A549 (cell line): Measurements from ENCODE around the gene KCNG2. TPM values are rescaled to one million over a fixed set of nuclear protein-coding genes. Genes with fewer than 3 reads are reported as not detected.

ENCODE experiments used
- ATAC-seq, 2 experiments: fragments of 200-7000 bp in 1 of 2; fragments of >200 bp in 1 of 2; cut with Nextera tagmentation in 1 of 2; cut with Tn5 transposase in 1 of 2; 3 replicates each; pipeline versions ENCODE4 v1.8.0 to v1.9.1; 2018 to 2020; ENCODE audit warnings: mild to moderate bottlenecking in 1 of 2, moderate library complexity in 1 of 2
- CTCF ChIA-PET: fragments of 300-600 bp; sonication (Branson Sonifier 250); formaldehyde crosslinking; extraction: SDS; loops from one replicate; lab custom pipeline; 2021; ENCODE audit warnings: antibody characterized with exemption, inconsistent platforms; lab: Yijun Ruan, JAX
- POLR2A ChIA-PET: fragments of 350-600 bp; formaldehyde crosslinking; extraction: SDS; loops from one replicate; lab custom pipeline; 2021; ENCODE audit warnings: antibody characterized with exemption, inconsistent platforms; lab: Yijun Ruan, JAX
- DNase-seq, 2 experiments: peaks; one replicate each; pipeline versions ENCODE4 v3.0.0 to v3.0.0-alpha.2; 2011 to 2016; ENCODE audit warnings: low read depth in 1 of 2, low spot score in 1 of 2
- FAIRE-seq: peaks from 2 replicates; lab custom pipeline; 2011; peaks lifted over from hg19 to GRCh38; lab: Jason Lieb, UNC
- H3K27ac ChIP-seq, 2 experiments: fragments of >200 bp; sonication (Bioruptor Twin); formaldehyde crosslinking; 3 replicates each; pipeline ENCODE4 v1.5.1; 2016 to 2017
- H3K4me1 ChIP-seq: fragments of >200 bp; sonication (Bioruptor Twin); formaldehyde crosslinking; 3 replicates; pipeline ENCODE4 v1.6.1; 2016
- H3K4me2 ChIP-seq: fragments of >200 bp; sonication (Bioruptor Twin); formaldehyde crosslinking; 3 replicates; pipeline ENCODE4 v1.6.1; 2016
- H3K4me3 ChIP-seq: fragments of >200 bp; sonication (Bioruptor Twin); formaldehyde crosslinking; 3 replicates; pipeline ENCODE4 v1.5.1; 2016
- H3K9me3 ChIP-seq: fragments of >200 bp; sonication (Bioruptor Twin); formaldehyde crosslinking; 3 replicates; pipeline ENCODE4 v1.6.1; 2016
- CTCF ChIP-seq: fragments of >200 bp; sonication (Bioruptor Twin); formaldehyde crosslinking; IDR thresholded peaks from 3 replicates; pipeline ENCODE4 v1.5.1; 2016
- EHF ChIP-seq: fragments of 250-450 bp; sonication (Bioruptor Pico); IDR thresholded peaks from 2 replicates; pipeline ENCODE4 v1.5.0; 2020; ENCODE audit warnings: mild to moderate bottlenecking
- KDM1A ChIP-seq: fragments of 200-600 bp; sonication (generic); IDR thresholded peaks from 2 replicates; pipeline ENCODE4 v1.6.1; 2016; ENCODE audit warnings: low read depth, mild to moderate bottlenecking
- MAZ ChIP-seq: fragments of 150-350 bp; IDR thresholded peaks from 2 replicates; pipeline ENCODE4 v1.6.1; 2014; ENCODE audit warnings: antibody characterized with exemption, low read depth, low read length, borderline replicate concordance
- RARB ChIP-seq: fragments of 250-450 bp; sonication (Bioruptor Pico); IDR thresholded peaks from 2 replicates; pipeline ENCODE4 v1.8.0; 2021; ENCODE audit warnings: mild to moderate bottlenecking, moderate library complexity
- REST ChIP-seq: fragments of 200-600 bp; sonication (generic); IDR thresholded peaks from 2 replicates; pipeline ENCODE4 v1.6.1; 2016; ENCODE audit warnings: antibody characterized with exemption, mild to moderate bottlenecking, moderate library complexity
- WGBS: methylation state at CpG from one replicate; pipeline ENCODE4 v1.1.6; 2017; ENCODE audit errors: missing lambda C conversion rate; 5-methylcytosine and 5-hydroxymethylcytosine counted together
- polyA plus RNA-seq, 4 experiments: library from polyadenylated mRNA; depleted of rRNA in 3 of 4; stranded (reverse); fragments of >200 nt; fragmentation: RNase III in 1 of 4; extraction: RNeasy Plus Mini Kit Qiagen cat#74134 plus additional on column Dnase treatment in 1 of 4; gene quantifications; 2 replicates in 3 of 4; 3 replicates in 1 of 4; pipeline ENCODE4 v1.2.3, GENCODE V29; 2011 to 2017

The KCNG2 gene
- polyA plus RNA-seq, 2 of the 4 experiments (the other 2 are of a cell fraction) = not detected

GRCh38 chr18:79947881-79948610 is 150.3 kb downstream of the KCNG2 start:
- ChIA-PET POLR2A (no interaction called here), CTCF (no interaction called here)
- Histone ChIP-seq H3K27ac (no peak overlapping the region), H3K4me2 (no peak overlapping the region), H3K9me3 (no peaks in the 10 kb centered on the region), H3K4me1 (no peaks in the 10 kb centered on the region; the same call in 2 of the 3 replicates), H3K4me3 (no peak overlapping the region)
- FAIRE-seq (no peak), DNase-seq (no peak), ATAC-seq (no peak)
- TF ChIP-seq CTCF (no peak), RARB (CRISPR knock-in tag) (no peak)
- 91% methylated on average over 14 of the region's 15 CpGs for WGBS

- CTCF ChIA-PET = no interaction called here
- FAIRE-seq (no peak), ATAC-seq (no peak)
Measured at GRCh38 chr18:79948719-79949411, 151.1 kb downstream of the KCNG2 start.

More at GRCh38 chr18:79948719-79949411, 151.1 kb downstream of the KCNG2 start:
- Histone ChIP-seq H3K4me1 (no peaks in the 10 kb centered on the region; the same call in 2 of the 3 replicates), H3K4me2 (no peak overlapping the region), H3K9me3 (no peaks in the 10 kb centered on the region), H3K27ac (no peak overlapping the region), H3K4me3 (no peak overlapping the region)
- POLR2A ChIA-PET = no interaction called here
- no peak for DNase-seq
- WGBS = 92% methylated on average over 21 of the region's 23 CpGs
- TF ChIP-seq REST (no peak), MAZ (no peak), EHF (no peak), KDM1A (no peak)

Other genes starting within 250 kb of the KCNG2 start
- 6.0 and 6.8 TPM in 2 replicates for gene CTDP1, start 118.1 kb upstream of the KCNG2 start, polyA plus RNA-seq (2011; rRNA removed)
- gene CTDP1, start 118.1 kb upstream of the KCNG2 start, polyA plus RNA-seq (2017; fragmentation: RNase III; extraction: RNeasy Plus Mini Kit Qiagen cat#74134 plus additional on column Dnase treatment) = 11.5 to 12.5 TPM (median 12.1 TPM) in 3 replicates
- gene SLC66A2, start 153.7 kb downstream of the KCNG2 start, polyA plus RNA-seq (2011; rRNA removed) = 4.5 and 4.8 TPM in 2 replicates
- 9.5 to 11.5 TPM (median 10.1 TPM) in 3 replicates for gene SLC66A2, start 153.7 kb downstream of the KCNG2 start, polyA plus RNA-seq (2017; fragmentation: RNase III; extraction: RNeasy Plus Mini Kit Qiagen cat#74134 plus additional on column Dnase treatment)
- gene HSBP1L1, start 166.7 kb downstream of the KCNG2 start, polyA plus RNA-seq (2011; rRNA removed) = 16.1 and 19.1 TPM in 2 replicates
- 17.7 to 21.3 TPM (median 21.2 TPM) in 3 replicates for gene HSBP1L1, start 166.7 kb downstream of the KCNG2 start, polyA plus RNA-seq (2017; fragmentation: RNase III; extraction: RNeasy Plus Mini Kit Qiagen cat#74134 plus additional on column Dnase treatment)
- 97.6 and 139 TPM in 2 replicates for gene TXNL4A, start 190.6 kb downstream of the KCNG2 start, polyA plus RNA-seq (2011; rRNA removed)
- 94.4 to 113 TPM (median 99.6 TPM) in 3 replicates for gene TXNL4A, start 190.6 kb downstream of the KCNG2 start, polyA plus RNA-seq (2017; fragmentation: RNase III; extraction: RNeasy Plus Mini Kit Qiagen cat#74134 plus additional on column Dnase treatment)
- gene RBFA, start 236.5 kb downstream of the KCNG2 start, polyA plus RNA-seq (2011; rRNA removed) = 38.6 and 43.6 TPM in 2 replicates
- 34.2 to 34.4 TPM (median 34.3 TPM) in 3 replicates for gene RBFA, start 236.5 kb downstream of the KCNG2 start, polyA plus RNA-seq (2017; fragmentation: RNase III; extraction: RNeasy Plus Mini Kit Qiagen cat#74134 plus additional on column Dnase treatment)